H1 (cell line): Measurements from ENCODE around the gene PSME4. TPM values are rescaled to one million over a fixed set of nuclear protein-coding genes. Genes with fewer than 3 reads are reported as not detected.

Source experiments
- CTCF ChIA-PET: fragments of 300-600 bp; sonication (Branson Sonifier 250); formaldehyde crosslinking; loops from one replicate; lab custom pipeline; 2021; ENCODE audit not compliant: partially characterized antibody; lab: Charles Lee
- POLR2A ChIA-PET: fragments of 300-600 bp; sonication (Branson Sonifier 250); formaldehyde crosslinking; loops from one replicate; lab custom pipeline; 2021; ENCODE audit warnings: inconsistent platforms; ENCODE audit not compliant: partially characterized antibody; lab: Charles Lee
- DNase-seq, 2 experiments: peaks; one replicate each; pipeline versions ENCODE4 v3.0.0 to v3.0.0-alpha.2; 2010 to 2022; ENCODE audit warnings: low spot score in 2 of 2, low read depth in 1 of 2, mixed read lengths in 1 of 2
- FAIRE-seq: peaks from 2 replicates; lab custom pipeline; 2011; peaks lifted over from hg19 to GRCh38; lab: Jason Lieb, UNC
- H2AFZ ChIP-seq: 2 replicates; pipeline ENCODE4 v1.8.1; 2012; ENCODE audit warnings: low read length, inconsistent platforms
- H2AK5ac ChIP-seq: 2 replicates; pipeline ENCODE4 v1.6.1; 2013; ENCODE audit warnings: low read depth, low read length
- H2BK120ac ChIP-seq: replicated peaks from 2 replicates; pipeline ENCODE3; 2013; ENCODE audit warnings: low read depth, low read length, inconsistent platforms
- H2BK12ac ChIP-seq: 2 replicates; pipeline ENCODE4 v1.6.1; 2013; ENCODE audit warnings: low read depth, low read length
- H2BK15ac ChIP-seq: 2 replicates; pipeline ENCODE4 v1.6.1; 2013; ENCODE audit warnings: low read length
- H2BK20ac ChIP-seq: 2 replicates; pipeline ENCODE4 v1.6.1; 2013; ENCODE audit warnings: low read length
- H2BK5ac ChIP-seq: 2 replicates; pipeline ENCODE4 v1.6.1; 2013; ENCODE audit warnings: low read depth, low read length
- H3K14ac ChIP-seq: 2 replicates; pipeline ENCODE4 v1.6.1; 2013; ENCODE audit warnings: inconsistent platforms; ENCODE audit not compliant: insufficient read length
- H3K18ac ChIP-seq: 2 replicates; pipeline ENCODE4 v1.6.1; 2013; ENCODE audit warnings: low read length; ENCODE audit errors: extremely low read depth
- H3K23ac ChIP-seq: 2 replicates; pipeline ENCODE4 v1.6.1; 2013; ENCODE audit warnings: inconsistent platforms; ENCODE audit not compliant: insufficient read length
- H3K23me2 ChIP-seq: 2 replicates; pipeline ENCODE4 v1.6.1; 2013; ENCODE audit warnings: low read depth, low read length
- H3K27ac ChIP-seq: 2 replicates; pipeline ENCODE4 v1.6.1; 2011; ENCODE audit warnings: low read depth, low read length, inconsistent platforms
- H3K27me3 ChIP-seq, 4 experiments: replicated peaks in 1 of 4; 1 replicate in 1 of 4; 2 replicates in 3 of 4; pipeline versions ENCODE4 v1.6.1 to v1.8.1; 2011 to 2013; ENCODE audit warnings: low read length in 3 of 4, mild to moderate bottlenecking in 3 of 4, inconsistent platforms in 2 of 4, mixed read lengths in 2 of 4, moderate library complexity in 1 of 4; ENCODE audit not compliant: control insufficient read depth in 3 of 4, insufficient read depth in 3 of 4; ENCODE audit errors: extremely low read depth in 1 of 4
- H3K36me3 ChIP-seq, 4 experiments: 2 replicates each; pipeline versions ENCODE4 v1.6.1 to v1.8.1; 2011 to 2013; ENCODE audit warnings: mild to moderate bottlenecking in 4 of 4, low read length in 3 of 4, moderate library complexity in 2 of 4, control low read depth in 1 of 4, inconsistent platforms in 1 of 4; ENCODE audit not compliant: insufficient read depth in 4 of 4, control insufficient read depth in 2 of 4
- H3K4ac ChIP-seq: replicated peaks from 2 replicates; pipeline ENCODE3; 2013; ENCODE audit warnings: low read length, low read depth, mixed read lengths, inconsistent platforms; ENCODE audit not compliant: insufficient read length
- H3K4me1 ChIP-seq, 4 experiments: replicated peaks in 1 of 4; 1 replicate in 1 of 4; 2 replicates in 3 of 4; pipeline versions ENCODE4 v1.6.1 to v1.8.1; 2011 to 2013; ENCODE audit warnings: low read length in 3 of 4, inconsistent platforms in 2 of 4, mixed read lengths in 1 of 4; ENCODE audit not compliant: insufficient read depth in 4 of 4, control insufficient read depth in 3 of 4
- H3K4me2 ChIP-seq, 2 experiments: 2 replicates each; pipeline versions ENCODE4 v1.6.1 to v1.8.1; 2011 to 2013; ENCODE audit warnings: low read depth in 2 of 2, low read length in 2 of 2, control low read depth in 1 of 2, inconsistent platforms in 1 of 2, mild to moderate bottlenecking in 1 of 2; ENCODE audit not compliant: insufficient read depth in 1 of 2
- H3K4me3 ChIP-seq, 4 experiments: fragments of 200-600, 300-600 bp in 1 of 4; sonication (generic), shearing (Covaris generic), sonication (Bioruptor Twin) in 1 of 4; 2 replicates each; pipeline versions ENCODE4 v1.5.1 to v1.8.1; 2011 to 2016; ENCODE audit warnings: low read length in 4 of 4, low read depth in 3 of 4, control low read depth in 2 of 4, inconsistent platforms in 2 of 4, mild to moderate bottlenecking in 2 of 4, mixed read lengths in 1 of 4, moderate library complexity in 1 of 4; ENCODE audit not compliant: insufficient read depth in 2 of 4; ENCODE audit errors: extremely low read depth in 1 of 4
- H3K56ac ChIP-seq: replicated peaks from 2 replicates; pipeline ENCODE3; 2013; ENCODE audit warnings: low read depth, mild to moderate bottlenecking, mixed read lengths, low read length, inconsistent platforms; ENCODE audit not compliant: insufficient read length
- H3K79me1 ChIP-seq: 2 replicates; pipeline ENCODE4 v1.6.1; 2013; ENCODE audit warnings: low read depth, low read length, control low read depth
- H3K79me2 ChIP-seq, 2 experiments: 2 replicates each; pipeline versions ENCODE4 v1.6.1 to v1.8.1; 2012 to 2013; ENCODE audit warnings: low read length in 2 of 2, mild to moderate bottlenecking in 2 of 2, inconsistent platforms in 1 of 2; ENCODE audit not compliant: insufficient read depth in 2 of 2, control insufficient read depth in 1 of 2
- H3K9ac ChIP-seq, 4 experiments: replicated peaks in 1 of 4; 1 replicate in 1 of 4; 2 replicates in 3 of 4; pipeline versions ENCODE4 v1.6.1 to v1.8.1; 2011 to 2013; ENCODE audit warnings: low read depth in 3 of 4, low read length in 3 of 4, control low read depth in 2 of 4, mild to moderate bottlenecking in 2 of 4, moderate library complexity in 2 of 4, inconsistent platforms in 1 of 4; ENCODE audit errors: extremely low read depth in 1 of 4
- H3K9me3 ChIP-seq, 2 experiments: 2 replicates each; pipeline versions ENCODE4 v1.6.1 to v1.8.1; 2012 to 2013; ENCODE audit warnings: mild to moderate bottlenecking in 2 of 2, moderate library complexity in 2 of 2, control low read depth in 1 of 2, inconsistent platforms in 1 of 2, low read depth in 1 of 2, low read length in 1 of 2, mixed read lengths in 1 of 2; ENCODE audit not compliant: insufficient read depth in 2 of 2
- H4K20me1 ChIP-seq, 2 experiments: replicated peaks in 1 of 2; 2 replicates each; pipeline versions ENCODE3 to v1.8.1; 2011 to 2013; ENCODE audit warnings: inconsistent platforms in 2 of 2, low read length in 2 of 2, mild to moderate bottlenecking in 1 of 2; ENCODE audit not compliant: insufficient read depth in 2 of 2, control insufficient read depth in 1 of 2
- H4K5ac ChIP-seq: 2 replicates; pipeline ENCODE4 v1.6.1; 2013; ENCODE audit warnings: low read length, low read depth, mixed read lengths, inconsistent platforms; ENCODE audit not compliant: insufficient read length
- H4K8ac ChIP-seq: 2 replicates; pipeline ENCODE4 v1.8.0; 2013; ENCODE audit warnings: mild to moderate bottlenecking, moderate library complexity, low read length, inconsistent platforms; ENCODE audit not compliant: insufficient read depth; ENCODE audit errors: extremely low read depth
- H4K91ac ChIP-seq: replicated peaks from 2 replicates; pipeline ENCODE3; 2013; ENCODE audit warnings: low read length, mixed read lengths, inconsistent platforms; ENCODE audit not compliant: insufficient read length
- BRCA1 ChIP-seq: IDR thresholded peaks from 2 replicates; pipeline ENCODE4 v1.6.1; 2012; ENCODE audit warnings: low read depth, low read length, improper control_type of control experiment
- EZH2 ChIP-seq: fragments of 200-600 bp; sonication (generic); IDR thresholded peaks from 2 replicates; pipeline ENCODE4 v1.7.1; 2012; ENCODE audit warnings: low read depth, mild to moderate bottlenecking, moderate library complexity, low read length, inconsistent platforms; ENCODE audit not compliant: severe bottlenecking
- JUN ChIP-seq: IDR thresholded peaks from 2 replicates; pipeline ENCODE4 v1.6.1; 2011; ENCODE audit warnings: low read depth, mild to moderate bottlenecking, improper control_type of control experiment, low read length
- NANOG ChIP-seq: IDR thresholded peaks from 2 replicates; pipeline ENCODE4 v1.6.1; 2011; ENCODE audit warnings: low read length, low read depth, mild to moderate bottlenecking, inconsistent platforms; ENCODE audit not compliant: insufficient read depth, poor library complexity, severe bottlenecking
- NRF1 ChIP-seq: IDR thresholded peaks from 2 replicates; pipeline ENCODE4 v1.6.1; 2011; ENCODE audit warnings: mild to moderate bottlenecking, low read depth, low read length, improper control_type of control experiment
- SIN3A ChIP-seq, 2 experiments: IDR thresholded peaks in 1 of 2; conservative IDR thresholded peaks in 1 of 2; 2 replicates each; pipeline ENCODE4 v1.6.1; 2011 to 2012; ENCODE audit warnings: low read length in 2 of 2, improper control_type of control experiment in 1 of 2, low read depth in 1 of 2, mild to moderate bottlenecking in 1 of 2
- SP1 ChIP-seq: IDR thresholded peaks from 2 replicates; pipeline ENCODE4 v1.6.1; 2011; ENCODE audit warnings: low read depth, low read length
- WGBS, 2 experiments: shearing (Covaris generic) in 1 of 2; methylation state at CpG; one replicate each; pipeline versions ENCODE4 v1.1.6 to v1.1.7; 2013 to 2015; ENCODE audit warnings: low lambda C conversion rate in 2 of 2, mixed read lengths in 2 of 2, inconsistent platforms in 1 of 2, low coverage in 1 of 2, missing lambda C conversion rate in 1 of 2; ENCODE audit not compliant: insufficient replicate concordance in 2 of 2, insufficient coverage in 1 of 2, insufficient read length in 1 of 2; ENCODE audit errors: extremely low coverage in 1 of 2, missing lambda C conversion rate in 1 of 2; 5-methylcytosine and 5-hydroxymethylcytosine counted together
- polyA plus RNA-seq, 7 experiments: library from polyadenylated mRNA; depleted of rRNA in 3 of 7; stranded (reverse) in 5 of 7; unstranded in 2 of 7; fragments of >200 nt in 5 of 7; fragments of 200-250 nt in 2 of 7; gene quantifications; 1 replicate in 5 of 7; 2 replicates in 1 of 7; 4 replicates in 1 of 7; pipeline versions ENCODE4 v1.2.1 to v1.2.3, GENCODE V29; 2011 to 2013; ENCODE audit warnings: missing spikeins in 2 of 7, mixed read lengths in 2 of 7
- total RNA-seq: library from RNA; stranded (reverse); fragmentation: NEBNext Ultra II Directional; extraction: Animal tissue kit (Norgen Biotek cat#: 25700); gene quantifications from 2 replicates; pipeline ENCODE4 v1.2.1, GENCODE V29; 2021

The PSME4 gene
- total and polyA plus RNA-seq, 2 of the 8 experiments (the other 6 are each of a cell fraction or from before 2014, with no cell fraction given), result 42.2 to 116 TPM

DNA sequence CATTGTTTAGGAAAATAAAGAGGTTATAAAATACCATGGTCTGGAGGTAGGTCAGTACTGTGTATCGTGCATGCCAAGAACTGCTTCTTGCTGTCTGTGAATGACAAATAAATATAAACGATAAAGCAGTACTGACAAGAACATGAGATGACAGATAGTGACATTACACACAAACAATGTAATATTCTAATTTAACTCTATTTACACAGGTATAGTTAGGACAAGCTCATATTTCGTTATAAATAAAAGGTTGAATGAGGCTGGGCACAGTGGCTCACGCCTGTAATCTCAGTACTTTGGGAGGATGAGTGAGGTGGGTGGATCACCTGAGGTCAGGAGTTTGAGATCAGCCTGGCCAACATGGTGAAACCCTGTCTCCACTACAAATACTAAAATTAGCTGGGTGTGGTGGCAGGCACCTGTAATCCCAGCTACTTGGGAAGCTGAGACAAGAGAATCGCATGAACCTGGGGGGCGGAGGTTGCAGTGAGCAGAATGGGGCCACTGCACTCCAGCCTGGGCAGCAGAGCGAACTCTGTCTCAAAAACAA is 96.3 kb downstream of the PSME4 start:
- H2BK20ac ChIP-seq, result no peak overlapping the region
- H3K27ac ChIP-seq, result no peak overlapping the region
- DNase-seq (no peak), FAIRE-seq (no peak)
- H2BK15ac ChIP-seq, result no peak overlapping the region
- no peak overlapping the region for H2BK12ac ChIP-seq
- no peak for TF ChIP-seq JUN
- TF ChIP-seq SP1, result no peak
- TF ChIP-seq NRF1, result no peak
- no peak for TF ChIP-seq EZH2
- TF ChIP-seq SIN3A (conservative IDR thresholded peaks at IDR 0.05 in 1 of 2, IDR thresholded peaks at IDR 0.05 in 1 of 2; ENCODE audit: low read depth in 1 of 2, low read length in 2 of 2), result no peak
- no peak for TF ChIP-seq BRCA1
- no peak for TF ChIP-seq NANOG
- H3K14ac ChIP-seq, result no peak overlapping the region
- no peak overlapping the region for H3K23ac ChIP-seq
- no peak overlapping the region for H2AFZ ChIP-seq
- WGBS, 2 experiments, result 92% methylated on average over 7 of the region's 7 CpGs; no CpG with 5 or more reads in 1 of the 2 experiments
- H3K79me1 ChIP-seq, result no peaks in the 10 kb centered on the region
- H3K36me3 ChIP-seq, result peaks cover 0 to 55% (median 15%) of the 10 kb centered on the region in 4 experiments; a peak in 7 of 8 replicates
- no peaks in the 10 kb centered on the region for H3K27me3 ChIP-seq
- no peak overlapping the region for H2BK5ac ChIP-seq
- H2AK5ac ChIP-seq, result no peak overlapping the region
- no peaks in the 10 kb centered on the region for H3K23me2 ChIP-seq
- no peaks in the 10 kb centered on the region for H3K4me1 ChIP-seq
- H3K56ac ChIP-seq, result no peak overlapping the region
- POLR2A ChIA-PET, result no interaction called here
- no peaks in the 10 kb centered on the region for H3K9me3 ChIP-seq
- H4K20me1 ChIP-seq, result no peaks in the 10 kb centered on the region
- H2BK120ac ChIP-seq, result no peak overlapping the region
- no peak overlapping the region for H4K5ac ChIP-seq
- H3K79me2 ChIP-seq, result no peaks in the 10 kb centered on the region
- H3K18ac ChIP-seq, result no peak overlapping the region
- no peak overlapping the region for H3K4me3 ChIP-seq
- no peak overlapping the region for H3K4ac ChIP-seq
- H3K4me2 ChIP-seq, result no peak overlapping the region
- no peak overlapping the region; the same call in 1 of the 2 replicates for H4K8ac ChIP-seq
- CTCF ChIA-PET, result no interaction called here
- H4K91ac ChIP-seq, result no peak overlapping the region
- H3K9ac ChIP-seq, result no peak overlapping the region
